ENCODE data around the gene LMOD3. TPM values are rescaled to one million over a fixed set of nuclear protein-coding genes. Genes with fewer than 3 reads are reported as not detected.
A peak's percentile ranks its signal among the peaks of the same experiment; 100 is the strongest.

Gene LMOD3
- total and polyA plus RNA-seq, 2 experiments from 2014 or later, result 0.18 to 0.61 TPM

DNA sequence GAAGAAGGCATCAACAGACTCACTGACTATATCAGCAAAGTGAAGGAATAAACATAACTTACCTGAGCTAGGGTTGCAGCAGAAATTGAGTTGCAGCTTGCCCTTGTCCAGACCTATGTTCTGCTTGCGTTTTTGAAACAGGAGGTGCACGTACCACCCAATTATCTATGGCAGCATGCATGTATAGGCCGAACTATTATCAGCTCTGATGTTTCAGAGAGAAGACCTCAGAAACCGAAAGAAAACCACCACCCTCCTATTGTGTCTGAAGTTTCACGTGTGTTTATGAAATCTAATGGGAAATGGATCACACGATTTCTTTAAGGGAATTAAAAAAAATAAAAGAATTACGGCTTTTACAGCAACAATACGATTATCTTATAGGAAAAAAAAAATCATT, 17.8 kb downstream of the LMOD3 start:
- DNase-seq (ENCODE audit: low read depth in 1 of 2, low spot score in 1 of 2), result no peak
- Histone ChIP-seq H3K9me3 (ENCODE audit: low read depth) (no peaks in the 10 kb centered on the region), H3K27ac (peak overlapping the region; percentile 19), H3K36me3 (peaks cover 33% of the 10 kb centered on the region), H3K4me3 (no peak overlapping the region), H3K27me3 (no peaks in the 10 kb centered on the region), H3K4me1 (ENCODE audit: low read depth) (peaks cover 9% of the 10 kb centered on the region)
- TF ChIP-seq, protein P1, sequence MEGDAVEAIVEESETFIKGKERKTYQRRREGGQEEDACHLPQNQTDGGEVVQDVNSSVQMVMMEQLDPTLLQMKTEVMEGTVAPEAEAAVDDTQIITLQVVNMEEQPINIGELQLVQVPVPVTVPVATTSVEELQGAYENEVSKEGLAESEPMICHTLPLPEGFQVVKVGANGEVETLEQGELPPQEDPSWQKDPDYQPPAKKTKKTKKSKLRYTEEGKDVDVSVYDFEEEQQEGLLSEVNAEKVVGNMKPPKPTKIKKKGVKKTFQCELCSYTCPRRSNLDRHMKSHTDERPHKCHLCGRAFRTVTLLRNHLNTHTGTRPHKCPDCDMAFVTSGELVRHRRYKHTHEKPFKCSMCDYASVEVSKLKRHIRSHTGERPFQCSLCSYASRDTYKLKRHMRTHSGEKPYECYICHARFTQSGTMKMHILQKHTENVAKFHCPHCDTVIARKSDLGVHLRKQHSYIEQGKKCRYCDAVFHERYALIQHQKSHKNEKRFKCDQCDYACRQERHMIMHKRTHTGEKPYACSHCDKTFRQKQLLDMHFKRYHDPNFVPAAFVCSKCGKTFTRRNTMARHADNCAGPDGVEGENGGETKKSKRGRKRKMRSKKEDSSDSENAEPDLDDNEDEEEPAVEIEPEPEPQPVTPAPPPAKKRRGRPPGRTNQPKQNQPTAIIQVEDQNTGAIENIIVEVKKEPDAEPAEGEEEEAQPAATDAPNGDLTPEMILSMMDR (IDR thresholded peaks at IDR 0.05; ENCODE audit: low read depth, low read length), result no peak

DNA sequence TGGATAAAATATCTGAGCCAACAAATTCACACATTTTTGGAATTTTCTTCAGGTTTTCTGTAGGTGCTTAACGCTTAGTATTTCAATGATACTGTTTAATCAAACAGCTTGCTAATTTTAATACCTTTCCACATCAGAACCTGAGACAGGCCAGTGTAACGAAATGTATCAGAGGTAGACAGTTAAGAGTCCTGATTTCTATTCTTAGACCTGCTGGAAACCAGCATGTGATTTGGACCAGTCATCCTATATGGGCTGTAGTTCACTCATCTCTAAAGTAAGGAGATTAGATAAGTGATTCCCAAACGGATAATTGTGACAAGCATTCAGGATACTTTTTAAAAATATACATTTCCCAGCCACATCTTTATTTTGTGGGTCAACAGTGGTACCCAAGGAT, 19.3 kb downstream of the LMOD3 start:
- peak overlapping the region; percentile 63 for H3K27ac ChIP-seq
- H3K27me3 ChIP-seq, result no peaks in the 10 kb centered on the region
- TF ChIP-seq, protein P1 (IDR thresholded peaks at IDR 0.05; ENCODE audit: low read depth, low read length), result no peak
- peaks cover 33% of the 10 kb centered on the region for H3K36me3 ChIP-seq
- no peak overlapping the region for H3K4me3 ChIP-seq
- H3K4me1 ChIP-seq (ENCODE audit: low read depth), result peaks cover 9% of the 10 kb centered on the region
- DNase-seq (ENCODE audit: low read depth in 1 of 2, low spot score in 1 of 2), result no peak
- H3K9me3 ChIP-seq (ENCODE audit: low read depth), result no peaks in the 10 kb centered on the region

DNA sequence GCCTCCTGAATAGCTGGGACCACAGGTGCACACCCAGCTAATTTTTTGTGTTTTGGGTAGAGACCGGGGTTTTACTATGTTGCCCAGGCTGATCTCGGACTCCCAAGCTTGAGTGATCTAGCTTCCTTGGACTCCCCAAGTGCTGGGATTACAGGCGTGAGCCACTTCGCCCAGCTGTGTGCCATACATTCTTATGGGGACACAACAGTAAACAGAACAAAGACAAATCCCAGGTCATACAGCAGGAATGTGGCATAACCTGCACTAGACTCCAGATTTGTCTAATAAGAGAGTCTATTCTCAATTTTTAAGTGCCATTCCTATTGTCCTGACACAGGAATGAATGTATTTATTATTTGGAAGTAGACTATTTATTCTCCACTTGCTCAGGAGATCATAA, 20.0 kb downstream of the LMOD3 start:
- TF ChIP-seq, protein P1 (IDR thresholded peaks at IDR 0.05; ENCODE audit: low read depth, low read length), result no peak

DNA sequence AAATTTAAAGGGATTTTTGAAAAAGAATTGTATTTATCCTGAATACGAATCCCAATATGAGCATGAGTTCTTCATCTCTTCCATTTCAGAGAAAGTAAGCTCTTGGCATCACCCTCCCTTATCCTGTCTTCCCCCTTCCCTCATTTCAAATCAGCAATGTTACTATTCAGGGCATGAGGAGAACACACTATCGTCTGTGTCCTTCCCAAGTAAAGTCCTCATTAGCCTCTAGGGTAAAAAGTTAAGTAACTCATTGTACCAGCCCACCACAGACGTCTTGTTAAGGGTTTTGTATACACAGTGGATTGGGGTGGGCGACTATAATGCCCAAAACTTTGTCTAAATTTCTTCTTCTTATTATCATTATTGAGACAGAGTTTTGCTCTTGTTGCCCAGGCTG, 22.8 kb downstream of the LMOD3 start:
- Histone ChIP-seq H3K27ac (no peak overlapping the region), H3K9me3 (ENCODE audit: low read depth) (no peaks in the 10 kb centered on the region), H3K4me1 (ENCODE audit: low read depth) (peaks cover 17% of the 10 kb centered on the region), H3K4me3 (no peak overlapping the region), H3K36me3 (peaks cover 20% of the 10 kb centered on the region), H3K27me3 (no peaks in the 10 kb centered on the region)
- TF ChIP-seq, protein P1 (IDR thresholded peaks at IDR 0.05; ENCODE audit: low read depth, low read length), result no peak
- DNase-seq (ENCODE audit: low read depth in 1 of 2, low spot score in 1 of 2), result no peak

More for the DNA sequence above, 20.0 kb downstream of the LMOD3 start:
- peak overlapping the region; percentile 63 for H3K27ac ChIP-seq
- no peak for DNase-seq (ENCODE audit: low read depth in 1 of 2, low spot score in 1 of 2)
- H3K4me1 ChIP-seq (ENCODE audit: low read depth), result peaks cover 9% of the 10 kb centered on the region
- peaks cover 33% of the 10 kb centered on the region for H3K36me3 ChIP-seq
- H3K9me3 ChIP-seq (ENCODE audit: low read depth), result no peaks in the 10 kb centered on the region
- no peak overlapping the region for H3K4me3 ChIP-seq
- no peaks in the 10 kb centered on the region for H3K27me3 ChIP-seq

DNA sequence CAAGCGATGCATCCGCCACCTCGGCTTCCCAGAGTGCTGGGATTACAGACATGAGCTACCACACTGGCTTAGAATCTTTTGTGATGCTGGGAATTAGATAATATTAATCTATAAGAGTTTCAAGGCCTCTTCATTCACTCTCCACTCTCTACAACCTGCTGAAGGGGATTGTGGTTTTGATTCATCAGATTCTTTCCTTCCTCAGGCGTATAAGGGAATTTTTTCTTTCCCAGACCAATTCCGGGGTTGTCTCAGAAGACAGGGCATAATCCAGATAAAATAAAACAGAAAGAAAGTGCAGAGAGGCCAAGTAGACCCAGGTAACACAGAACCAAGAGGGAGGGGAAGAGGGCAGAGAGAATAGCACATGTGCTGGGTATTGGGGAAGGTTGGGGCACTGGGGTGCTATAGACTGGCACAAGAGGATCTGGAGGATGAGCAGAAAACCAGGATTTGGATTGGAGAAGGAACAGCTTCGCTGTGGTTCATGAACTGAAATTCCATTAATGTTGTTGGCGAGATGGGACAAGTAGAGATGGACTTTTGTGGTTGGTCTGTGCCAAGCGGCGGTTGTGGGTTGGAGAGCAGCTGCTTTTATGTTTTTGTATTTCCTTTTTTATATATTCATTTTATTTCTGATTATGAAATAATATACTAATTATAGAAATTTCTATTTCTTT, 24.8 kb downstream of the LMOD3 start:
- Histone ChIP-seq H3K9me3 (ENCODE audit: low read depth) (no peaks in the 10 kb centered on the region), H3K4me3 (no peak overlapping the region), H3K27me3 (no peaks in the 10 kb centered on the region), H3K27ac (no peak overlapping the region), H3K36me3 (peaks cover 8% of the 10 kb centered on the region), H3K4me1 (ENCODE audit: low read depth) (peaks cover 13% of the 10 kb centered on the region)
- TF ChIP-seq, protein P1 (IDR thresholded peaks at IDR 0.05; ENCODE audit: low read depth, low read length), result no peak
- no peak for DNase-seq (ENCODE audit: low read depth in 1 of 2, low spot score in 1 of 2)

All from cardiac muscle cell (in vitro differentiated cells and primary cell).